NT2/D1 (cell line): ENCODE data around the gene SLC43A3.

ENCODE experiments used
- SUZ12 ChIP-seq: IDR thresholded peaks from 2 replicates; pipeline ENCODE4 v1.6.1; 2011; ENCODE audit not compliant: insufficient read length, insufficient read depth; ENCODE audit errors: extremely low read depth
- YY1 ChIP-seq: IDR thresholded peaks from 2 replicates; pipeline ENCODE4 v1.6.1; 2011; ENCODE audit not compliant: insufficient read length, insufficient read depth
- ZNF274 ChIP-seq: IDR thresholded peaks from 2 replicates; pipeline ENCODE4 v1.6.1; 2011; ENCODE audit warnings: mild to moderate bottlenecking, low read depth, low read length

- TF ChIP-seq SUZ12 = no peak
- TF ChIP-seq ZNF274 = no peak
- TF ChIP-seq YY1 = no peak
Observed at GRCh38 chr11:57424137-57424791, 2.7 kb downstream of the SLC43A3 start.
